ENCODE data around the gene COL13A1. TPM values are rescaled to one million over a fixed set of nuclear protein-coding genes. Genes with fewer than 3 reads are reported as not detected.

Gene COL13A1
- total RNA-seq, 2 experiments from 2014 or later = not detected

DNA sequence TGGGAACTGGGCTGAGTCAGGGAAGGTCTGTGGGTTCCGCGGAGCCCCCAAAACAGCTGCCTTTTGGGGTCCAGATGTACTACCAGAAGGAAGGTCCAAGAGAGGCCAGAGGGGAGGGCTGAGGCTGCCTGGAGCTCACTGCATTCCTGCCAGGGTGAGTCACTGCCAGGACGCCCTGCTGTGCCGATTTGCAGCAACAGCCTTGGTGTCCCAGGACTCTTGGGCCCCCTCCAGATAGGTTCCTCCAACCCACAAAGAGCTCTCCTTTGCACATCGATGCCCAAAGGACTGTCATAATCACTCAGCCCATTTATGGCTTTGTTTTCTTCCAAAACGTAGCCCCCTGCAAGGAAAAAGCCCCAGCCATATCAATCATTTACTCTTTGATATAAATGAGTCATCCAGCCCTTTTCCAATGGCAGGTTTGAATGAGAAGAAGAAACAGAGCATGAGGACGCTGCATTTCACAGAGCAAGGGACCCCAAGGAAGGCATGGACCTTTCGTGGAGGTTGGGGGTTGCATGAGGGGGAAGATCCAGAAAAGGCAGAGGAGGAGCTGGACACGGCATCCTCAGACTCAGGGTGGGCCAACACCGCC lies 32.2 kb upstream of the COL13A1 start:
- CTCF ChIA-PET = interaction anchor here (0.5 to 1.1 kb wide), 2 partner anchors 20 to 53 kb away, joined by 3 read pairs; no protein-coding TSS in a partner anchor
- Mint-ChIP-seq H3K4me1 (ENCODE audit: low read depth) (no peaks in the 10 kb centered on the region), H3K27me3 (ENCODE audit: low read depth) (peaks cover 6% of the 10 kb centered on the region), H3K4me3 (no peak overlapping the region), H3K27ac (no peak overlapping the region), H3K9me3 (no peaks in the 10 kb centered on the region), H3K36me3 (ENCODE audit: low read depth) (no peaks in the 10 kb centered on the region)
- no peak for DNase-seq
- intact Hi-C loops (cut with micrococcal nuclease) = no loop called here

DNA sequence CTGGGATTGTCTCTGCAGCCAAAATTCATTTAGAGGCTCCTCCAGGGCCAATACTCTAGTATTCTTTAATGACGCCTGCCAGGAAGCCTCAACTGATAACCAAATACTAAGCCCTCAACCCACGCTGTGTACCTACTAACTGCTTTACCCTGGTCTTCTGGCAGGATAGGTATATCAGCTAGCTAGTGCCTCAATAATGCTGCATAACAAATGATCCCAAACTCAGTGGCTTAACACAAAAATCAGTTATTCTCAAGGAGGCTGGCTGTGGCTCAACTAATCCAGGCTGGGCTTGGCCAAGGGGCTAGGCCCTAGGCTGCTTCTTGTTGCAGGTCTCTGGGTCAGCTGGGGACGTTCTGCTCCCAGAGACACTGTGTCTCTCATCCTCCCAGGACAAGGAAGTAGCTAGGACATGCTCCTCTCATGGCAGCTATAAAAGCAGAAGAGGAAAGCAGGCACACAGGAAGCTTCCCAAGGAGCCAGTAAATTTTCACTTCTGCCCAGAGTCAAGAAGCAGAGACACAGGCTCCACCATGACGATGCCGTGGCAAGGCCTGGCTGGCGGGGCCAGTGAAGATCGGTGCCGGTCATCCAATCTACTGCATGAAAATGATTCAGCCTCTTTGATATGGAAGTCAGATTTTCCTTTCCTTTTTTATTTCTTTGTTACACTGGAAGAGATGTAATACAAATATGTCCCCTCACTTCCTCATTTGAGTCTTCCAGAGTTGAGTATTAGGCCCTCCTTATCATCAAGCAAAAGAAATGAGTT lies 28.6 kb upstream of the COL13A1 start:
- intact Hi-C loops (cut with micrococcal nuclease) = no loop called here
- Mint-ChIP-seq H3K4me3 (no peak overlapping the region), H3K36me3 (ENCODE audit: low read depth) (no peaks in the 10 kb centered on the region), H3K27ac (no peak overlapping the region), H3K4me1 (ENCODE audit: low read depth) (no peaks in the 10 kb centered on the region), H3K27me3 (ENCODE audit: low read depth) (peaks cover 6% of the 10 kb centered on the region), H3K9me3 (no peaks in the 10 kb centered on the region)
- DNase-seq = no peak
- CTCF ChIA-PET = interaction anchor here (0.7 kb wide), 1 partner anchor 24 kb away, joined by 3 read pairs; no protein-coding TSS in a partner anchor

DNA sequence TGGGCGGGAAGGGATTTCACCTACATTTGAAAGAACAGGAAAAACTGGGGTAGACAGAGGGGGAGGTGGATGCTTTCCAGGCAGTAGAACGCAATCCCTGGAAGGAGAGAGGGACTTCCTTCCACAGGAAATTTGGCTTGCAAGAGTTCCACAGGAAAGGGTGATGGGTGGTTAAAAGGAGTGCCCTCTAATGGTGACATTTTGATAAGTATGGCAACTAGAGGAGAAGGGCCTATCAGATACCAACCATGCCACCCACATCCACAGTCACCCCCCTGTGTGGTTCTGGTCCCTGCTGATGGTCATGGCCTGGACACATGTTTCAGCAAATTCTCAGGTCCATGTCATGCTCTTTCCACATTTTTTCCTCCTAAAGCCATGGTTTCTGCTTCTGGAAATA lies 27.1 kb upstream of the COL13A1 start:
- intact Hi-C loops (cut with micrococcal nuclease) = no loop called here
- no peaks in the 10 kb centered on the region for H3K9me3 Mint-ChIP-seq
- H3K4me3 Mint-ChIP-seq = no peak overlapping the region
- no peaks in the 10 kb centered on the region for H3K27me3 Mint-ChIP-seq (ENCODE audit: low read depth)
- H3K36me3 Mint-ChIP-seq (ENCODE audit: low read depth) = no peaks in the 10 kb centered on the region
- DNase-seq = no peak
- no peaks in the 10 kb centered on the region for H3K4me1 Mint-ChIP-seq (ENCODE audit: low read depth)
- no peak overlapping the region for H3K27ac Mint-ChIP-seq
- CTCF ChIA-PET = interaction anchor here (1.5 to 1.9 kb wide), 2 partner anchors 12 to 25 kb away, joined by 3 to 5 read pairs; no protein-coding TSS in a partner anchor

DNA sequence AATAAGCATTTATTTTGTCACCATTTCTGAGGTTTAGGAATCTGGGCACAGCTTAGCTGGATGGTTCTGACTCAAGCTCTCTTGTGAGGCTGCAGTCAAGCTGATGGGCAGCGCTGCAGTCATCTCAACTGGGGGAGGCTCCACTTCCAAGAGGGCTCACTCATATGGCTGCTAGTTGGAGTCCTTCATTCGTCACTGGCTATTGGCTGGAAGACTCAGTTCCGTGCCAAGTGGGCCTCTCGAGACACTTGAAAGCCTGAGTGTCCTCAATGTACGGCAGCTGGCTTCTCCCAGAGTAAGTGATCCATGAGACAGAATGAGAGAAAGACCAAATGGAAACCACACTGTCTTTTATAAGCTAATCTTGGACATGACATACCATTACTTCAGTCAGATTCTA lies 21.6 kb upstream of the COL13A1 start:
- Mint-ChIP-seq H3K4me3 (no peak overlapping the region), H3K27ac (no peak overlapping the region), H3K4me1 (ENCODE audit: low read depth) (no peaks in the 10 kb centered on the region), H3K36me3 (ENCODE audit: low read depth) (no peaks in the 10 kb centered on the region), H3K9me3 (no peaks in the 10 kb centered on the region), H3K27me3 (ENCODE audit: low read depth) (no peaks in the 10 kb centered on the region)
- no peak for DNase-seq
- CTCF ChIA-PET = interaction anchor here (0.7 kb wide), 1 partner anchor 135 kb away, joined by 3 read pairs; no protein-coding TSS in a partner anchor
- intact Hi-C loops (cut with micrococcal nuclease) = no loop called here

DNA sequence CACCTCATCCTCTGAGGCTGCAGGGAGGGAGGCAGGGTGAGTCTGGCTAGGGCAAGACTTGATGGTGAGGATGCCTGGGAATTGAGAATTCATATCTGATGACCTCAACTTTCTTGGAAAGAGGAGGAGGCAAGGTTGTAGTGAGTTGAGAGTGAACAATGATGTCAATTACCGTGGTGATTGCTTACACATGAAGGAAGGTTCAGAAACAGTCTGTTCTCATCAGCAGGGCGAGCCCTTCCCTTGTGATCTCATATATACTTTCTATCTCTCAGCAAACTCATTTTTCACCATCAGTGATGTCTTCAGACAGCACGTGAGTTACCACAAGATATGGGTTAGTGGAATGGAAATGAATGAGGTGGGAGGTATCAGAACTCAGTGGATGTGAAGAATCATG lies 20.1 kb upstream of the COL13A1 start:
- H3K27ac Mint-ChIP-seq = no peak overlapping the region
- H3K9me3 Mint-ChIP-seq = no peaks in the 10 kb centered on the region
- H3K27me3 Mint-ChIP-seq (ENCODE audit: low read depth) = no peaks in the 10 kb centered on the region
- H3K36me3 Mint-ChIP-seq (ENCODE audit: low read depth) = no peaks in the 10 kb centered on the region
- CTCF ChIA-PET = interaction anchor here (0.9 to 1.2 kb wide), 2 partner anchors 9 to 12 kb away, joined by 3 read pairs; no protein-coding TSS in a partner anchor
- no peaks in the 10 kb centered on the region for H3K4me1 Mint-ChIP-seq (ENCODE audit: low read depth)
- DNase-seq = no peak
- no peak overlapping the region for H3K4me3 Mint-ChIP-seq
- intact Hi-C loops (cut with micrococcal nuclease) = no loop called here

DNA sequence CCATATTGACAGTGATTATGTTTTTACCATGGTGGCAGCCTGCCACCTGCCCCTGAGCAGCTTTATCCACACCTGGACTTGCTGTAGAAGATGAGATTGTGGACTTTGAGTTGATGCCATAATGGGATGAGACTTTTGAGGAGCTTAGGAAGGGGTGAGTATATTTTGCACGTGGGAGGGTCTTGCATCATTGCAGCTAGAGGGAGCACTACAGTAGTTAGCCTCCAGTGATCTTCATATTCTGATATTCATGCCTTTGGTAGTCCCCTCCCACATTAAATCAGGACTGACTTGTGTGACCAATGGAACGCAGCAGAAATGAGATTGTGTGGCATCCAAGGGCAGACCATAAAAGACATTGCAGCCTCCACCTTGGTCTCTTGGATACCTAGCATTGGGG lies 18.2 kb upstream of the COL13A1 start:
- no peak overlapping the region for H3K27ac Mint-ChIP-seq
- no peak overlapping the region for H3K4me3 Mint-ChIP-seq
- no peak for DNase-seq
- H3K9me3 Mint-ChIP-seq = no peaks in the 10 kb centered on the region
- H3K4me1 Mint-ChIP-seq (ENCODE audit: low read depth) = no peaks in the 10 kb centered on the region
- CTCF ChIA-PET = interaction anchor here (0.6 to 0.8 kb wide), 2 partner anchors 16 to 132 kb away, joined by 3 read pairs; no protein-coding TSS in a partner anchor
- no peaks in the 10 kb centered on the region for H3K36me3 Mint-ChIP-seq (ENCODE audit: low read depth)
- H3K27me3 Mint-ChIP-seq (ENCODE audit: low read depth) = no peaks in the 10 kb centered on the region
- intact Hi-C loops (cut with micrococcal nuclease) = no loop called here

DNA sequence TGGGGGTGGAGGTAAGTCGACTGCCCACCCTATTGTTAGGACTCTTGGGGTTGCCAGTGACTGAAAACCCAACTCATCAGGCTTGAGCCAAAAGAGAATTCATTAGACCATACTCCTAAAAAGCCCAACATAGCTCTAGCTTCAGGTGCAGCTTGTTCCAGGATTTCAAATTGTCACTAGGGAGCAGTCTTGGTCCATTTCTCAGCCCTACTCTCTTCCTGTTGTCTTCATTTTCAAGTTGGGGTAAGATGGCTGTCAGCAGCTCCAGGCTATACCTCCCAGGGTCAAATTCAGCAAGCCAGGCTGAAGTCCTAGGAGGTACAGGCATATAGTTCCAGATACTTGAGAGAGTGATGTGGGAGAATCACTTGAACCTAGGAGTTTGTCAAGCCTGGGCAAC lies 14.9 kb upstream of the COL13A1 start:
- Mint-ChIP-seq H3K36me3 (ENCODE audit: low read depth) (no peaks in the 10 kb centered on the region), H3K4me3 (no peak overlapping the region), H3K4me1 (ENCODE audit: low read depth) (no peaks in the 10 kb centered on the region), H3K9me3 (no peaks in the 10 kb centered on the region), H3K27me3 (ENCODE audit: low read depth) (no peaks in the 10 kb centered on the region), H3K27ac (no peak overlapping the region)
- DNase-seq = no peak
- intact Hi-C loops (cut with micrococcal nuclease) = loop anchor here (2.0 to 5.0 kb wide), 2 partner anchors 128 to 171 kb away; no protein-coding TSS in a partner anchor
- CTCF ChIA-PET = interaction anchor here (1.1 to 4.9 kb wide), 3 partner anchors 11 to 159 kb away, joined by 3 to 41 read pairs (median 5); no protein-coding TSS in a partner anchor

DNA sequence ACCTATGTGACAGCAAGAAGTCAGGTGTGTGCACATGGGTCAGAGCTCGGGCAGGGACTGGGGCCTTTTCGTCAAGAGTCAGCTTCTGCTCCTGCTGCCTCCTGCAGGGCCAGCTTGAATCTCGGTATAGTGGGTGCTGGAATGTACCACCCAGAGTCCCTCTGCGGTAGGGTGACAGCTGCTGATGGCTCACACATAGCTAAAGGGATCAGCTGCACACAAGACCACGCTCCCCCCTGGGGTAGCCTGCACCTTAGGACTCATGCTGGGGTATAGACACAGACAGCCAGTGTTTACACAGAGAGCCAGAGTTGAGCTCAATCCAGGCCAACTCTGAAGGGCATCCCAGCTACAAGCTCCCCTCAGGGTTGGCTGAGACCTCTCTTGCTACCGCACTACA lies 14.0 kb upstream of the COL13A1 start:
- Mint-ChIP-seq H3K27ac (no peak overlapping the region), H3K27me3 (ENCODE audit: low read depth) (peaks cover 1% of the 10 kb centered on the region), H3K4me1 (ENCODE audit: low read depth) (no peaks in the 10 kb centered on the region), H3K36me3 (ENCODE audit: low read depth) (no peaks in the 10 kb centered on the region), H3K4me3 (no peak overlapping the region), H3K9me3 (no peaks in the 10 kb centered on the region)
- DNase-seq = no peak
- intact Hi-C loops (cut with micrococcal nuclease) = loop anchor here (2.0 to 5.0 kb wide), 2 partner anchors 127 to 170 kb away; no protein-coding TSS in a partner anchor
- CTCF ChIA-PET = interaction anchor here (1.1 to 4.9 kb wide), 3 partner anchors 12 to 170 kb away, joined by 3 to 41 read pairs (median 4); no protein-coding TSS in a partner anchor

DNA sequence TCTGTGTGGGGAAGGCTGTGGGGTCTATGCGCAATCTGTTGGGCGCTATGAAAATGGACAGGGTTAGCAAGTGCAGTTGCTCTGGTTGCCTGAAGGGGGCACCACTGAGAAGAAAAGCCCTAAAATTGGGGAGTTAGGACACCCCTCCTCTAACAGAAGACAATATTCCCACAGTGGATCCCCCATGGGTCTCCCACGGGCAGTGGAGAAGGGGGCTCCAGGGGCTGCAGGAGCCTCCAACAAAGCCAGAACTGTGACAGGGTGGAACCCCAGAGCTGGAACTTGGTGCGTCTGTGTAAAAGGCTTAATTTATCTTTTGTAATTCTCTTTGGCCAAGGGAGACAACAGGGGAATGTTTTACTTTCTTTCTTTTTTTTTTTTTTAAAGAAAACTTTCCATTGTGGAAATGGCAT lies 12.5 kb upstream of the COL13A1 start:
- Mint-ChIP-seq H3K36me3 (ENCODE audit: low read depth) (no peaks in the 10 kb centered on the region), H3K4me1 (ENCODE audit: low read depth) (no peaks in the 10 kb centered on the region), H3K27ac (no peak overlapping the region), H3K27me3 (ENCODE audit: low read depth) (peaks cover 3% of the 10 kb centered on the region), H3K4me3 (no peak overlapping the region), H3K9me3 (no peaks in the 10 kb centered on the region)
- intact Hi-C loops (cut with micrococcal nuclease) = loop anchor here (5.0 kb wide), 1 partner anchor 168 kb away; no protein-coding TSS in a partner anchor
- DNase-seq = peak; percentile 14
- CTCF ChIA-PET = interaction anchor here (0.6 to 4.9 kb wide), 6 partner anchors 17 to 706 kb away, joined by 3 to 41 read pairs (median 4); no protein-coding TSS in a partner anchor

DNA sequence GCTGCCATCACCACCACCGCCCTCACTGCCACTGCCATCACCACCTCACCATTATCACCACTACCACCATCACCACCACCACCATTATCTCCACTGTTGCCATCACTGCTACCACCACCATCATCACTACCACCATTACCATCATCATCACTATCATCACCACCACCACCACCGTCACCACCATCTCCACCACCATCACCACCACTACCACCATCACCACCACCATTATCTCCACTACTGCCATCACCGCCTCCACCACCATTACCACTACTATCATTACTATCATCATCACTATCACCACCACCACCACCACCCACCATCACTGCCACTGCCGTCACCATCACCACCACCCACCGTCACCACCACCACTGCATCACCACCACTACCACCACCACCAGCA lies 9.9 kb upstream of the COL13A1 start:
- H3K9me3 Mint-ChIP-seq = peaks cover 2% of the 10 kb centered on the region
- peaks cover 6% of the 10 kb centered on the region for H3K27me3 Mint-ChIP-seq (ENCODE audit: low read depth)
- H3K36me3 Mint-ChIP-seq (ENCODE audit: low read depth) = no peaks in the 10 kb centered on the region
- intact Hi-C loops (cut with micrococcal nuclease) = no loop called here
- H3K4me3 Mint-ChIP-seq = no peak overlapping the region
- CTCF ChIA-PET = no interaction called here
- no peak overlapping the region for H3K27ac Mint-ChIP-seq
- DNase-seq = no peak
- H3K4me1 Mint-ChIP-seq (ENCODE audit: low read depth) = no peaks in the 10 kb centered on the region

DNA sequence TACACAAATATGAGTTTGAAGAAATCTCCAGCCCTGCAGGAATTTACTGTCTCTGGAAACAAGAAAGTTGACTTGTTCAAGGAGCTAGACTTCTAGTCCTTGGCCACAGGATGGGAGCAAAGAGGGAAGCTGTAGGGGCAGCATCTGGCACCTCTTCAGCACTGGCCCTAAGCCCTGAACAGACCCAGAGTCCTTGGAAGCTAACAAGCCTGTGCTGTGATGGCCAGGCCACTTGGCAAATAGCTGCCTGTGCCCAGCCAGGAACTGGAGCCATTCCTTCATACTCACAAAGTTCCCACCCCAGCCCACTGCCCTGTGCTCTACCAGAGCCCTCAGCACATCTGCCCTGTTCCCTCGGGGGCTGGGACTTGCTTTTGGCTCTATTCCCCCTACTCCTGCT lies 9.4 kb upstream of the COL13A1 start:
- H3K4me1 Mint-ChIP-seq (ENCODE audit: low read depth) = no peaks in the 10 kb centered on the region
- no peak overlapping the region for H3K27ac Mint-ChIP-seq
- CTCF ChIA-PET = no interaction called here
- H3K4me3 Mint-ChIP-seq = no peak overlapping the region
- no peak for DNase-seq
- H3K9me3 Mint-ChIP-seq = peaks cover 2% of the 10 kb centered on the region
- H3K27me3 Mint-ChIP-seq (ENCODE audit: low read depth) = peaks cover 6% of the 10 kb centered on the region
- intact Hi-C loops (cut with micrococcal nuclease) = no loop called here
- no peaks in the 10 kb centered on the region for H3K36me3 Mint-ChIP-seq (ENCODE audit: low read depth)

DNA sequence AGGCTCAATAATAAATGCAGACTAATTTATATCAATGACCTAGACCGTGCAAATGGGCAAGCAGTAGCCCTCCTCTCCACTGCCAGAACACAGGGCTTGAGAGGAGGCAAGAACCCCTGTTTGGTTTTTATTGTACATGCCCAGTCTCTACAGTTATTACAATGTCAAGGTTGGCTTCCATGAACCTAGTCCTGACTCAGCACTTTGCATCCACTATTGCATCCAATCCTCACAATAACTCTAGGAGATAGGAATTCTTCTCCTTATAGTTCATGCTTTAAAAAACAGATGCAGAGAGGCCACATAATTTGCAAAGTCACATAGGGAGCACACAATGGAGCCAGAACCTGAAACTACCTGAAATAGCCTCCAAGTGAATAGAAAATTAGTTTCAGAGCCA lies 7.0 kb upstream of the COL13A1 start:
- Mint-ChIP-seq H3K9me3 (peaks cover 2% of the 10 kb centered on the region), H3K27ac (no peak overlapping the region), H3K27me3 (ENCODE audit: low read depth) (peaks cover 17% of the 10 kb centered on the region), H3K4me1 (ENCODE audit: low read depth) (no peaks in the 10 kb centered on the region), H3K36me3 (ENCODE audit: low read depth) (no peaks in the 10 kb centered on the region), H3K4me3 (no peak overlapping the region)
- CTCF ChIA-PET = interaction anchor here (2.9 kb wide), 1 partner anchor 120 kb away, joined by 7 read pairs; no protein-coding TSS in a partner anchor
- intact Hi-C loops (cut with micrococcal nuclease) = no loop called here
- DNase-seq = no peak
